Measurements from ENCODE around the gene PTPN4.

The PTPN4 gene

DNA sequence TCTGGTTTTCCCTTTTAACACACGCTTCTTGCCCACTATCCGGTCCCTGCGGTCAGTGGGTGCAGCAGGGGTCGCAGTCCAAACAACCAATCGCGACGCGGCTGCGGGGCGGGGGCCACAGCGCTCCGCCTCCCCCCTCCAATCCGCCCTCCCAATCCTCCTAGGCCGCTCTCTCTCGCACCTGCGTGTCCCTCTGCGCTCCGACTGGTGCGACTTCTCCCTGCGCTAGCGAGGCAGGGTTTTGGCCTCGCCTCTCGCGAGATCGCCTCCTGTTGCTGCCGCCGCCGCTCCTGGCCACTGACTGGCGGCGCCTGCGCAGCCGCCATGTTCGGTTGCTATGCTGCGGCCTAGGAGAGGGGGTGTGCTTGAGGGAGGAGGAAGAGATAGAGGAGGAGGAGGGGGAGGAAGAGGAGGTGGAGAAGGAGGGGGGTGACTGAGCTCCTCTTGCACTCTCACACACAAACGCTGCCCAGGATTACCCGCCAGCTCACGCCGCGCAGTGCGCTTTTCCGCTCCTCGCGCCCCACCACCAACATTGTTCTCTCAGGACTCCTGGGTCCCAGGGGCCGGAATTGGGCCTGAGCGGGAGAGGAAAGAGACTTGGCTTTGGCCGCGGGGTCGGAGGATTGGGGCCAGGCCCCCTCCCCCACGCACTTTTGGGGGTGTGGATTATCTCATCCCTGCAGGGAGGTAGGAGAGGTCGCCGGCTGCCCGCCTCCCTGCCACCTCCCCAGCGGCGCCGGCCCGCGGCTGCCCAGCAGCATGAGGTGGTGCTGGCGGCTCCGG, at the start of gene PTPN4:
TSS of gene PTPN4 (plus strand) at position 472 of the 786 bp plus-strand sequence. CDS start 49,932 bp downstream, outside the sequence.
- FAIRE-seq (peak; percentile 98), DNase-seq (ENCODE audit: insufficient read length, low spot score) (peak; percentile 91)

DNA sequence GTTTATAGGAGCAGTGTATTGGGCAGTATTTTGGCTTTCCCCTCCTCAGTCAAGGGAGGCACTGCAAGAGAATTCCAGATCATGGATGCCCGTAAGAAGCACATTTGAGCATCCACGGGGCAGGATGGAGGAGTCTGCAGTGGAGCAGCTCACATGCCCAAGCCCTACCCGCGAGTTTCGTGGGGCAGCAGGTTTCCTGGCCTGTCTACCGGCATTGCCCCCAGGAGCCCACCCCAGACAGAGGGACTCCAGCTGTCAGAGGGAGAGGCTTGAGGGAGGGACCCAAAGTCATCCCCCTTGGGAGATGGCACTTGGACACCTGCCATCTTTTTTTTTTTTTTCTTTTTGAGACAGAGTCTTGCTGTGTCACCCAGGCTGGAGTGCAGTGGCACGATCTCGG, 49.4 kb upstream of the PTPN4 start:
- no peak for FAIRE-seq
- DNase-seq (ENCODE audit: insufficient read length, low spot score) = no peak

DNA sequence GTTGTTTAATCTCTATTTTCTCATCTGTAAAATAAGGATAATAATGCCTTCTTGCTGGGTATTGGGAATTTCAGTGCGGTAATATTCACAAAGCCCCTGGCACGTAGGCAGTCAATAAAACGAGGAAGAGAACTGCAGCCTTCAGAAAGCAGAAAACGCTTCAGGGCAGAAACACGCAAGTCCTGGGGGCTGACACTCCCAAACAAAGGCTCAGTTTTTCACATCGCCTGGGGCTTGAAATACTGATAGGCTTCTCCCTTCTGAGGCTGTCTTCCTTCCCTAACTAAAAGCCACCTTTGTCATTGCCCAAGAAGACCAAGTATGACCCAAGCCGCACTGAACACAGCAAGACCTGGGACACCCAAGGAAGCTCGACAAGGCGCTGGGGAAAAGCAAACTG, 48.4 kb upstream of the PTPN4 start:
- no peak for FAIRE-seq

GRCh38 chr2:119712571-119712970, 47.2 kb upstream of the PTPN4 start:
- no peak for DNase-seq (ENCODE audit: insufficient read length, low spot score)
- no peak for FAIRE-seq

More for the DNA sequence above, 48.4 kb upstream of the PTPN4 start:
- no peak for DNase-seq (ENCODE audit: insufficient read length, low spot score)

DNA sequence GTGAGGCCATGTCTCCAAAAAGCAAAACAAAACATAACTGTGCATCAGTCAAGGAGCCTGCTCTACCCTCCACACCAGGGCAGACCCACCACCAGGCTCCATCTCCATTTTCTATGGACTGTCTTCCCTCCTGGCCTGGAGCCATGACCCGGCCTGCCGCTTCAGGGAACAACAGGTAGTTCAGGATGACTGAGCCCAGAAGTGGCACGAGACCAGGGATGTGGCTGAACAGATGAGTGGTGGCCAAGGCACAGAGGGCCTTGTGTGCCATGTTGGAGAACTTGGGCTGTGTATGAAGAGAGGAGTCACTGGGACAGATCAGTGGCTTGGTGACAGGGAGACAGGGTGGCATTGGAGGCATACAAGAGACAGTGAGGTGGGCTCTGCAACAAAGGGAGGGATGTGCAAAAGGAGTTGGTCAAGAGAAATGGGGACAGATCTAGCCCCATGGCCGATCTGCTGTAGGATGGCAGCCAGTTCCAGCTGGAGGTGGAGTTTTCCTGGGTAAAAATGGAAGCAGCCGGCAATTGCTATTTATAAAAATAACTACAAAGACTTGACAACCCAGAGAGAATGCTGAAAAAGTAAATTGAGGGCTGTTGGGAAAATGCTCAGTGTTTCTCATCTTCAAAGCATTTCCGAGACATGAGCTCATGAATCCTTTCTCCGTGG, 45.8 kb upstream of the PTPN4 start:
- FAIRE-seq (no peak), DNase-seq (ENCODE audit: insufficient read length, low spot score) (no peak)

DNA sequence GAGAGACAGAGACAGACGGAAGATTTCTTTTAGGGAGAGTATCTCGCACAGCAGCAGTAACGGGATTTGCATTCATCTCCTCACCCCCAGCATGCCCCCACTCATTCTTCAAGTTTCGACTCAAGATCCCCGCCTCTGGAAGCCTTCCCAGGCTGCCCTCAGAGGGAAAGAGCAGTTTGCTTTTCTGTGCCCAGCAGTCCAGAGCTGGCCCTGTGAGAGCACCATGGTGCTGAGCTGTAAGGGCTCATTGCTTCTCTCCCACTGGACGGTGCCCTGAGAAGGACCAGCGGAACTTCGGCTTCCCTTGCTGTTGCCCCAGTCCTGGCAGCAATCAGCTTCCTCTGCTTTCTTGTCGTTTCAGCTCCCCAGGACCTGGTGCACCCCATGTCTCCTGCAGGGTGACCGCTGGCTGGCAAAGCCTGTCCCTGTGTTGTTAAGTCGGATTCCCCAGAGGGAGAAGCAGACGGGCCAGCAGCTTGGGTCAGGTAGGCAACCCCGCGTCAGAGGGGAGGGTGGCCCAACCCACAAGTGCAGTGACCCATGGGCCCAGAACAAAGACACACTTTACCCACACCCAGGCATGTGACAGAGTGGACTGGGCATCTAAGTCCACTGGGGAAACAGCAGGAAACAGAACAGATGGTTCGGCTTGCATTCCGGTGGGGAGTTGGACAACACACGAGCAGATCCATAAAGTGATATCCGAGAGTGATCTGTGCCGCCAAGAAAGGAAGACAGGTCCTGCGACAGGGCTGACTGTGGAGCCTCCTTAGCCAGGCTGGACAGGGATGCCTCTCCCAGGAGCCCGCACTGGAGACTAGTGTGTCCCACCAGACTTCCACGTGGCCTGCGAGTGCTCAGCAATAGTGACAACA, 44.1 kb upstream of the PTPN4 start:
- DNase-seq (ENCODE audit: insufficient read length, low spot score) = no peak

DNA sequence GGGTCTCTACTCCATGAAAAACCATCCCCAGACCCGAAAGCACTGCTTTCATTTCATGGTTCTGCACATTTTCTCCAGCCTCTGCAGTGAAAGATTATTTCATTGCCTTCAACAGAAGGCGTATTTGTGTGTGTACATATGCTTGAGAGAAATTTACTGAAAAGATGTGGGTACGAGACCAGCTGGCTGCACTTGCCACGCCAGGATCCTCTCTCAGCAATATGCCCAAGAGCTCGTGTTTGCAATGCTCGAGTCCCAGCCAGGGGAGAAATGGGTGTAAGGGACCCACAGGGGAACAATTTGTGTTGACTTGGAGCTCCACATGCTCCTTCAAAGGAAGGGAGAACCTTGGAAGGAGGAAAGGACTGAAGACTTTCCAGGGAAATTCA, 43.4 kb upstream of the PTPN4 start:
- FAIRE-seq (no peak), DNase-seq (ENCODE audit: insufficient read length, low spot score) (no peak)

More for the DNA sequence above, 44.1 kb upstream of the PTPN4 start:
- FAIRE-seq = no peak

- FAIRE-seq (no peak), DNase-seq (ENCODE audit: insufficient read length, low spot score) (no peak)
Observed at GRCh38 chr2:119718501-119719260, 41.0 kb upstream of the PTPN4 start.

DNA sequence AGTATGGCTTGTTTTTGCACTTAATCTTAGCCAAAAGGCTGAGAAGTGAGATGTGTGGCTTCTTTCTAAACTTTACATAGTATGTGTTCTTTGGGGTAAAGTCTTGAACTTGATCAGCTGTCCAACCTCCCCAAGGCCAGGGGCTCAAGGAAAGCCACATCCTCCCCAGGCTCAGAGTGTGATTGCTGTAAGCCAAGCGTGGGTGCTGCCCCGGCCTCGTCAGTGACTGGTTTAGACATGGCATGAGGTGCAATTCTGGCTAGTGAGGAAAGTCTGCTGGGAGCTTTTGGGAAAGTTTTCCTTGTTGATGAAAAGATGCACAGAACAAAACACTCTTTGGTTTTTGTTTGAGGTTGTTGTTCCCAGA, 40.5 kb upstream of the PTPN4 start:
- no peak for DNase-seq (ENCODE audit: insufficient read length, low spot score)

GRCh38 chr2:119721043-119721442, 38.7 kb upstream of the PTPN4 start:
- no peak for FAIRE-seq
- no peak for DNase-seq (ENCODE audit: insufficient read length, low spot score)

More for the DNA sequence above, 40.5 kb upstream of the PTPN4 start:
- FAIRE-seq = no peak

GRCh38 chr2:119721462-119721861, 38.3 kb upstream of the PTPN4 start:
- DNase-seq (ENCODE audit: insufficient read length, low spot score) = no peak
- FAIRE-seq = no peak

DNA sequence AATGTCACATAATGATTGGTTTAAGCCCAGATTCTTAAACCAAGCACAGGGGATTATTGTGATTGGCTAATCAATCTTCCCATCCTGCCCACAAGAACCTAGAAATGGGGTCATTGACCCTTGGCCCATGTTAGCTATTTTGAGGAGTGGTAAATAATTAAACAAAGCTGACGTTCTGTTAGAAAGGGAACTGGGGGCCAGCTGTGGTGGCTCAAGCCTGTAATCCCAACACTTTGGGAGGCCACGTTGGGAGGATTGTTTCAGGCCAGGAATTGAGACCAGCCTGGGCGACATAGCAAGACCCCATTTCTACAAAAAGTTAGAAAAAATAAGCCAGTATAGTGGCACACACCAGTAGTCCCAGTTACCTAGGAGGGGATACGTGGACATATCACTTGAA, 37.8 kb upstream of the PTPN4 start:
- DNase-seq (ENCODE audit: insufficient read length, low spot score) (no peak), FAIRE-seq (no peak)

- no peak for FAIRE-seq
- DNase-seq (ENCODE audit: insufficient read length, low spot score) = no peak
Observed at GRCh38 chr2:119723186-119723585, 36.5 kb upstream of the PTPN4 start.

DNA sequence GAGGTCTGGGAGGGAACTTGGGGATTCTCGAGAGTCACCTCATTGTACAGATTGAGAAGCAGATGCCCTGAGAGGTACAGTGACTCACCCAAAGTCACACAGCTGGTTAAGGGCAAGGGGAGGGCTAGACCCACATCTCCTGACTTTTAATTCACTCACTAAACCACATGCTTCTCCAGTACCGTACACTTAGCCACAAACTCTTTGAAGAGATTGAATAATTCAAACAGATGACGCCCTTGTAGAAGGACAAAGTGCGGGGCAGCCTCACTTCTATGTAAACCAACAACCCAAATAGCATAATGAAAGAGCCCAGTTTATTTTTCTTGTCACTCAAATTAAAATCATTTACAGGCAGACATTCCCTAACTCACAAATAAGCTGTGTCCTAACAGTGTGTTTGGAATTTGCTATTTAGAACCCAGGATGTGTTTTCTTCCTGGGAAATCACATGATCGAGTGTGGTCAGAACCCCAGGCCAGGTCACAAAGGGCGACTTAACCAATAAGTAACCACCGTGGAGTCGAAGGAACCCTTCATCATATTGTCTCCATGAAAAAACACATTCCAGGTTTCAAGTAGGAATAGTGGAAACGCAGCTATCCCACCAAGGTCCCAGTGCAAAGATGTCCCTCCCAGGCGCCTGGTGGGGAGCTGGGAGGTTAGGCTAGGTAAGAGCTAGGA, 35.8 kb upstream of the PTPN4 start:
- FAIRE-seq (no peak), DNase-seq (ENCODE audit: insufficient read length, low spot score) (no peak)

GRCh38 chr2:119724656-119725485, 34.9 kb upstream of the PTPN4 start:
- DNase-seq (ENCODE audit: insufficient read length, low spot score) = no peak
- no peak for FAIRE-seq

DNA sequence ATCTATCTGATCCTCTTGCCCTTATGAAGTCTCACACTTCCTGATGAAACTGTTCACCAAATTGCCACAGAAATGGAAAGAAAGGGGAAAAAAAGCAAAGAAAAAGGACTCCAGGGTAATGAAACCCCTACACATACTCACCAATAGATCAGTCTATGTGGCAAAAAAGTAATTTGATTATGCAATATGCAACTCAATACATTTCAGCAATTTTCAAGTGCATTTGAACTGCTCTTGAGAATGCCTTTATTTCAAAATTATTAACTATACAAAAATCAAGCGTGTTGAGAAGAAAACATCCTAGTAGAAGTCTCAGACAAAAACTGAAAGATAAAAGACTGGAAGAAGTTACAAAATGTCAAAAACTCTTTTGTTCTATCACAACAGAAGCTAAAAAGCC, 32.2 kb upstream of the PTPN4 start:
- DNase-seq (ENCODE audit: insufficient read length, low spot score) = no peak
- FAIRE-seq = no peak

- FAIRE-seq (no peak), DNase-seq (ENCODE audit: insufficient read length, low spot score) (no peak)
Observed at GRCh38 chr2:119728421-119728820, 31.3 kb upstream of the PTPN4 start.

DNA sequence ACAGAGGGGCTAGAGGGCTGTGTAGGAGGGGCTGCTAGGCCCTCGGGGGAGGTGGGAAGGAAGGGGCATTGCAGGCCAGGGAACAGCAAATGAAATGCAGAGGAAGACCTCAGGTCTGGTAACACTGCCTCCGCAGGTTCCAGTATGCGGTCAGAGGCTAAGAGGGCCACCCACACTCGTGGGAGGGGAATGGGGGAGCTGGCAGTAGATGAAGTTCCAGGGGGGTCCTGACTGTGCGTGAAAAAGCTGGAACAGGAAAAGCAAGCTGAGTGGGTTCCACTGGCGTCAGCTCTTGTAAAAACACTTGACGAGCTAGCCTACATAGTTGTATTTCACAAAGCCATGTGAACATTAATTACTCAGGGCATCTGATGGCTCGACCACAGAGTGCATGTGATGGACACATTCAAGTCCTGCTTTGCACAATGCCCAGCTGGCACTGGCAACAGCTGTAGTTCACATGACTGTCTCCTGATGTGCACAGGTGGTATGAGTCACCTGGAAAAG, 29.0 kb upstream of the PTPN4 start:
- FAIRE-seq = no peak

DNA sequence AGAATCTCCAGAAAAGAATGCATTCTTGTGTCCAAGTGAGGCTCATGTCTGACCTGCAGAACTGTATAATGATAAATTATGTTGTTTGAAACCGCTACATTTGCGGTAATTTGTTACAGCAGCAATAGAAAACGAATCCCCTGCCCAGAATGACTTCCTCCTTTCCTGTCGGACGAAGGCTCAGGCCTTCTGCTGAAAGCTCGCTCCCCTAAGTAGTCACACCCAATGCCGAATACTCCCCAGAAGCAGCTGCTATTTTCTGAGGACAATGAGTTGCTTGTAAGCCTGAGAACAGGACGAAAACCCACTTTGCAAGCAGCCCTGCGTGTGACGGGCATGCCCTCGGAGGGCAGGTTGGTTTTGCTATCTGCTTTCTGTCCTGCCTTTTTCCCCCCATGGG, 27.7 kb upstream of the PTPN4 start:
- no peak for DNase-seq (ENCODE audit: insufficient read length, low spot score)
- FAIRE-seq = no peak

More for the DNA sequence above, 29.0 kb upstream of the PTPN4 start:
- no peak for DNase-seq (ENCODE audit: insufficient read length, low spot score)

Measured in GM19239 (cell line).